ENCODE measurements around the gene GNG3. TPM values are rescaled to one million over a fixed set of nuclear protein-coding genes. Genes with fewer than 3 reads are reported as not detected.

The GNG3 gene
- polyA plus RNA-seq, 3 donors, result 0.23 TPM; not detected in 2

DNA sequence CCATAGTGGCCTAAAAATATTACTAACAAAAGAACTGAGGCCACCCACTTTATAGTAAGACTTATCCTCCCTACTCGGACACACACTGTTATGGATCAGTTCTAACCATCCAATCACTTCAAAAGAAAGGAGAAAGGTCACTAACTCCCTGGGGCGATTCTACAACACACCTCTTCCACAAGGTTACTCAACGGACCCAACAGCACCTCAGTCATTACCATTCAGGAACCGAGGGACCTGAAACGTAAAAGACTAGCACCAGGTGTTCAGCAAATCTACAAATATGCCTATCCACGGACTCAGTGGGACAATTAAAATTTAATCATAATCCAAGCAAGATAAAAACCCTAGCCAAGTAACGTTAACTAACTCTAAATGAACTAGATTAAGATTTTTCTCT is 18.2 kb downstream of the GNG3 start:
- Mint-ChIP-seq H3K4me3 (peak overlapping the region; percentile 91 to 98), H3K27ac (peak overlapping the region; percentile 32 to 98 (median 92)), H3K36me3 (peaks cover 37 to 43% of the 10 kb centered on the region in 2 donors), H3K4me1 (peaks cover 43% of the 10 kb centered on the region), H3K27me3 (ENCODE audit: low read depth in 3 of 3) (no peaks in the 10 kb centered on the region), H3K9me3 (peaks cover 0 to 3% (median 0%) of the 10 kb centered on the region in 7 donors)
- intact Hi-C loops (cut with micrococcal nuclease), result loop anchor here (1.0 to 5.0 kb wide), 2 partner anchors 15 to 47 kb away; partner anchors contain the start of gene TAF6L (in 2 of the 2)
- TF ChIP-seq, protein P1, sequence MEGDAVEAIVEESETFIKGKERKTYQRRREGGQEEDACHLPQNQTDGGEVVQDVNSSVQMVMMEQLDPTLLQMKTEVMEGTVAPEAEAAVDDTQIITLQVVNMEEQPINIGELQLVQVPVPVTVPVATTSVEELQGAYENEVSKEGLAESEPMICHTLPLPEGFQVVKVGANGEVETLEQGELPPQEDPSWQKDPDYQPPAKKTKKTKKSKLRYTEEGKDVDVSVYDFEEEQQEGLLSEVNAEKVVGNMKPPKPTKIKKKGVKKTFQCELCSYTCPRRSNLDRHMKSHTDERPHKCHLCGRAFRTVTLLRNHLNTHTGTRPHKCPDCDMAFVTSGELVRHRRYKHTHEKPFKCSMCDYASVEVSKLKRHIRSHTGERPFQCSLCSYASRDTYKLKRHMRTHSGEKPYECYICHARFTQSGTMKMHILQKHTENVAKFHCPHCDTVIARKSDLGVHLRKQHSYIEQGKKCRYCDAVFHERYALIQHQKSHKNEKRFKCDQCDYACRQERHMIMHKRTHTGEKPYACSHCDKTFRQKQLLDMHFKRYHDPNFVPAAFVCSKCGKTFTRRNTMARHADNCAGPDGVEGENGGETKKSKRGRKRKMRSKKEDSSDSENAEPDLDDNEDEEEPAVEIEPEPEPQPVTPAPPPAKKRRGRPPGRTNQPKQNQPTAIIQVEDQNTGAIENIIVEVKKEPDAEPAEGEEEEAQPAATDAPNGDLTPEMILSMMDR (IDR thresholded peaks at IDR 0.05), result no peak
- no peaks in the 10 kb centered on the region for H3K9me3 ChIP-seq (replicated peaks in 1 of 2; ENCODE audit: control insufficient read depth in 1 of 2, insufficient read depth in 1 of 2, low read length in 2 of 2)
- peak overlapping the region; percentile 84 to 97 (median 91) for H3K4me3 ChIP-seq (replicated peaks in 1 of 3; ENCODE audit: low read depth in 2 of 3, low read length in 3 of 3)
- peaks cover 36 to 45% of the 10 kb centered on the region in 2 donors for H3K4me1 ChIP-seq (ENCODE audit: control insufficient read depth in 1 of 2, insufficient read depth in 2 of 2, low read length in 2 of 2)
- no peaks in the 10 kb centered on the region for H3K27me3 ChIP-seq (ENCODE audit: control insufficient read depth in 2 of 2, insufficient read depth in 2 of 2, low read length in 2 of 2)
- peaks cover 60% of the 10 kb centered on the region for H4K20me1 ChIP-seq (ENCODE audit: insufficient read depth, low read length)
- peaks cover 37 to 43% of the 10 kb centered on the region in 2 donors for H3K36me3 ChIP-seq (replicated peaks in 1 of 2; ENCODE audit: control insufficient read depth in 1 of 2, insufficient read depth in 2 of 2, low read length in 2 of 2)
- peak overlapping the region; percentile 88 to 91 for H3K27ac ChIP-seq (ENCODE audit: low read depth in 1 of 2, low read length in 2 of 2)
- WGBS (ENCODE audit: insufficient coverage), result 2% methylated on average over 7 of the region's 7 CpGs
- H3K4me2 ChIP-seq (replicated peaks; ENCODE audit: extremely low read depth, low read length, poor library complexity, severe bottlenecking), result peak overlapping the region; percentile 100
- no peak for DNase-seq
- peak overlapping the region; percentile 91 for H3K9ac ChIP-seq (ENCODE audit: insufficient read depth, low read length, poor library complexity, severe bottlenecking)
- peaks cover 82% of the 10 kb centered on the region for H3K79me2 ChIP-seq (ENCODE audit: insufficient read depth, low read length)
- H2AFZ ChIP-seq (ENCODE audit: insufficient read depth, low read depth, low read length, poor library complexity, severe bottlenecking), result no peak overlapping the region

DNA sequence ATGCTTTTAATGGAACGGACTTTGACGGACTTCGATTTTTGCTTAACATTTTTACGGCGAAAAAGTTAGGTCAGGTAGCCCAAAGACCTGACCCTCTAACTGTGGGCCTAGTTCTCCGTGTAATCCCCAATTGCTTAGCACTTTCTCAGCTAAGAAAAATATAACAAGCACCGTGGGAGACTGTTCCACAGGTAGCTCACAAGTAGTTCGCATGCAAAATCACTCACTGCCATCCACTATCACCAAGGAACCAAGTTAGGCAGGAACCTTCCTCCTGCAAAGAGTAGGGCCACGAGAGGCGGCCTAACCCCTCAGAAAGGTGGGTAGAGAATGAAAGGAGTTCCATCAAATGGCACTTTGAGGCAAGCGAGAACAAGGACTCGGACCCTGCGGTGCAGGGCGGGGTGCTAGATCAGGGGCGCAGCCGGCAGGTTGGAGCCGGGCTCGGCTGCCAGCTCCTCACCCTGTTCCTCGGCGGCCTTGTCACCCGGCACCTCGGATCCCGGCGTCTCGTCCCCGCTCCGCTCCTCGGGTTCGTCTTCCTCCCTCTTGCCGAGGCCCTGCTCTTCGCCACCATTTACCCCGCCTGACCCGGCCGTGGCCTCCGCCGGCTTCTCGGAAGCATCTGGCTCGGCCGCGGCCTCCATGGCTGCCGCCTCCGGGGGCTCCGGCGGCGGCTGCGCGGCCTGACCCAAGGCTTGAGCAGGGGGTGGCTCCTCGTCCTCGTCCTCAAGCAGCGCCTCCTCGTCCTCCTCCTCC is 18.9 kb downstream of the GNG3 start:
- peaks cover 82% of the 10 kb centered on the region for H3K79me2 ChIP-seq (ENCODE audit: insufficient read depth, low read length)
- H3K27ac Mint-ChIP-seq, result peak overlapping the region; percentile 94 to 98 (median 98)
- H3K9me3 ChIP-seq (replicated peaks in 1 of 2; ENCODE audit: control insufficient read depth in 1 of 2, insufficient read depth in 1 of 2, low read length in 2 of 2), result no peaks in the 10 kb centered on the region
- peak overlapping the region; percentile 88 to 91 for H3K27ac ChIP-seq (ENCODE audit: low read depth in 1 of 2, low read length in 2 of 2)
- H3K4me1 Mint-ChIP-seq, result peaks cover 45% of the 10 kb centered on the region
- H3K4me3 Mint-ChIP-seq, result peak overlapping the region; percentile 91 to 98
- peaks cover 33 to 40% of the 10 kb centered on the region in 2 donors for H3K36me3 ChIP-seq (replicated peaks in 1 of 2; ENCODE audit: control insufficient read depth in 1 of 2, insufficient read depth in 2 of 2, low read length in 2 of 2)
- peak overlapping the region; percentile 90 for H2AFZ ChIP-seq (ENCODE audit: insufficient read depth, low read depth, low read length, poor library complexity, severe bottlenecking)
- peak overlapping the region; percentile 100 for H3K4me2 ChIP-seq (replicated peaks; ENCODE audit: extremely low read depth, low read length, poor library complexity, severe bottlenecking)
- DNase-seq, result no peak
- TF ChIP-seq, protein P1 (IDR thresholded peaks at IDR 0.05), result no peak
- 0% methylated on average over 48 of the region's 51 CpGs for WGBS (ENCODE audit: insufficient coverage)
- peak overlapping the region; percentile 91 for H3K9ac ChIP-seq (ENCODE audit: insufficient read depth, low read length, poor library complexity, severe bottlenecking)
- H3K9me3 Mint-ChIP-seq, result peaks cover 0 to 3% (median 0%) of the 10 kb centered on the region in 7 donors
- no peaks in the 10 kb centered on the region for H3K27me3 ChIP-seq (ENCODE audit: control insufficient read depth in 2 of 2, insufficient read depth in 2 of 2, low read length in 2 of 2)
- H3K36me3 Mint-ChIP-seq, result peaks cover 35 to 41% of the 10 kb centered on the region in 2 donors
- peak overlapping the region; percentile 84 to 97 (median 91) for H3K4me3 ChIP-seq (replicated peaks in 1 of 3; ENCODE audit: low read depth in 2 of 3, low read length in 3 of 3)
- peaks cover 36 to 45% of the 10 kb centered on the region in 2 donors for H3K4me1 ChIP-seq (ENCODE audit: control insufficient read depth in 1 of 2, insufficient read depth in 2 of 2, low read length in 2 of 2)
- peaks cover 57% of the 10 kb centered on the region for H4K20me1 ChIP-seq (ENCODE audit: insufficient read depth, low read length)
- intact Hi-C loops (cut with micrococcal nuclease), result loop anchor here (1.0 to 5.0 kb wide), 2 partner anchors 16 to 46 kb away; partner anchors contain the start of gene TAF6L (in 2 of the 2)
- H3K27me3 Mint-ChIP-seq (ENCODE audit: low read depth in 3 of 3), result no peaks in the 10 kb centered on the region
